Mucosa of rectum (tissue), 2 donors: ENCODE measurements around the gene ADGRG4.
"Not testable (repeated sequence)": the region's sequence is repeated elsewhere in the genome, so short reads cannot be mapped to it uniquely, and the experiment has no call there.

Source experiments
- H3K27ac ChIP-seq, 2 donors: one replicate each; pipeline ENCODE4 v1.7.0; 2013; ENCODE audit warnings: inconsistent platforms in 2 of 2, low read depth in 2 of 2, low read length in 2 of 2
- H3K27me3 ChIP-seq, 2 donors: one replicate each; pipeline ENCODE4 v1.7.0; 2013; ENCODE audit warnings: low read length in 2 of 2; ENCODE audit not compliant: control insufficient read depth in 2 of 2, insufficient read depth in 2 of 2
- H3K36me3 ChIP-seq, 2 donors: one replicate each; pipeline ENCODE4 v1.7.0; 2013; ENCODE audit warnings: low read length in 2 of 2; ENCODE audit not compliant: control insufficient read depth in 2 of 2, insufficient read depth in 2 of 2
- H3K4me1 ChIP-seq, 2 donors: one replicate each; pipeline ENCODE4 v1.7.0; 2013; ENCODE audit warnings: low read length in 2 of 2, mild to moderate bottlenecking in 1 of 2; ENCODE audit not compliant: control insufficient read depth in 2 of 2, insufficient read depth in 2 of 2
- H3K4me3 ChIP-seq, 2 donors: one replicate each; pipeline ENCODE4 v1.7.0; 2013; ENCODE audit warnings: low read length in 2 of 2
- H3K9ac ChIP-seq, 2 donors: one replicate each; pipeline ENCODE4 v1.7.0; 2013; ENCODE audit warnings: low read length in 2 of 2, low read depth in 1 of 2, mild to moderate bottlenecking in 1 of 2
- H3K9me3 ChIP-seq, 2 donors: one replicate each; pipeline ENCODE4 v1.7.0; 2013; ENCODE audit warnings: low read length in 2 of 2; ENCODE audit not compliant: control insufficient read depth in 2 of 2
- donor health status: healthy.
- donor health status: Normal muscosa, but diverticular disease.

The ADGRG4 gene

GRCh38 chrX:136266828-136267227 lies 33.9 kb upstream of the ADGRG4 start:
- no peak overlapping the region for H3K9ac ChIP-seq
- peaks cover 0 to 2% of the 10 kb centered on the region in 2 donors for H3K27me3 ChIP-seq
- no peaks in the 10 kb centered on the region for H3K9me3 ChIP-seq
- H3K4me3 ChIP-seq = no peak overlapping the region
- H3K36me3 ChIP-seq = no peaks in the 10 kb centered on the region
- no peak overlapping the region for H3K27ac ChIP-seq
- H3K4me1 ChIP-seq = no peaks in the 10 kb centered on the region

DNA sequence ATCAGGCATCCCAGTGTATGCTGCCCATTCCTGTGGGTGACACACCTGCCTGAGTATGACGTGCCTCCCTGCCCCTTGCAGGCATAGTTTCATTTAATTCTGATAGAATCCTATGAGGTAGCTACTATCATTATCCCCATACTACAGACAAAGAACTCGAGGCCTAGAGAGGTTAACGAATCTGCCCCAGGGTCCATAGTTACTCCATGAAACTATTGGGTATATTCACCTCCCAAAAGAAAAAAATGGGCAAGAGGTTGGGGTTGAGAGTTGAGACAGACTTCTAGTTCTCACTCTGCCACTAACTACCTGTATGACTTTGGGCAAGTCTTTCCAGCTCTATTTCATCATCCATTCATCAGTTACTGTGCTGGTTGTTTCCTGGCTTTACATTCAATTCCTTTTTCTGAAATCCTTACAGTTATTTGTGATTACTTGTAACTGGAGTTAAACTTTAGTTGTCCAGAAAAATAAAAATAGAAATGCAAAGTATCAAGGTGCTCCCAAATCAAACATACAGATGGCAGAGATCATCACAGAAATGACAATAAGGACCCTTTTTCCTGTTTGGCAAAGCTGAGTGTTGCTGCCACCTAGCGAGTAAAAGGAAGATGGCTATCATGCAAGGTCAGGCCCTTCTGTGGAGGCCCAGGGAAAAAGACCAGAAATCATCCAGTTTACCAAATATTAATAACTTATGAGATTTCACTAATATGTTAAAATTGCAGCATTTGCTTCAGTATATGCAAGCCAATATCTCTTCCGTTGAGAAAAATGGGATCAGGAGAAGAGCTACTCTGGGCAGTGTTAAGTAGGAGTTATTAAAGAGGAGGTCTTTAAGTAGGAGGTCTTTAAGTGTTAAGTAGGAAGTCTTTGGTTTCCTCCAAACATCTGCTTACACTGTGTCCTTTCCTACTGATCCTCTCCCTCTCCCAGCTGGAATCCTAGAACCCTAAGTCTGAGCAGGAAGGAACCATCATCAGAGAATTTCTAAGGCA lies 32.4 kb upstream of the ADGRG4 start:
- Histone ChIP-seq H3K4me1 (no peaks in the 10 kb centered on the region), H3K36me3 (no peaks in the 10 kb centered on the region), H3K4me3 (no peak overlapping the region), H3K9ac (no peak overlapping the region), H3K27me3 (no peaks in the 10 kb centered on the region), H3K9me3 (no peaks in the 10 kb centered on the region), H3K27ac (no peak overlapping the region)

DNA sequence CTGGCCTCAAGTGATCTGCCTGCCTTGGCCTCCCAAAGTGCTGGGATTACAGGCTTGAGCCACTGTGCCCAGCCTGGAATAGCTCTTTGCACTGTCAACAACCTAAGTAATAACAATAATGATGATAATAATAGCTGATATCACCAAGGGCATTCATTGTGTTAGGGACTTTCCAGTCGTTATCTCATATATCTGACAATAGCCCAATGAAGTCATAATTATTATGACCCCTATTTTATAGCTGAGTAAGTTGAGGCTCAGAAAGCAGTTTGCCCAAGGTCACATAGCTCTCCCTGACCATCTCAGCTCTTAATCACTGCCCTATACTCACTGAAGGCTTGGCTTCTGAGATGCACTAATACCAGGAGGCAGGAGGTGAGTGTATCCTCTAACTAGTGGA lies 30.8 kb upstream of the ADGRG4 start:
- H3K27ac ChIP-seq = no peak overlapping the region
- H3K9ac ChIP-seq = no peak overlapping the region
- no peaks in the 10 kb centered on the region for H3K36me3 ChIP-seq
- H3K4me3 ChIP-seq = no peak overlapping the region
- no peaks in the 10 kb centered on the region for H3K4me1 ChIP-seq
- H3K9me3 ChIP-seq = no peaks in the 10 kb centered on the region
- peaks cover 0 to 3% of the 10 kb centered on the region in 2 donors for H3K27me3 ChIP-seq

DNA sequence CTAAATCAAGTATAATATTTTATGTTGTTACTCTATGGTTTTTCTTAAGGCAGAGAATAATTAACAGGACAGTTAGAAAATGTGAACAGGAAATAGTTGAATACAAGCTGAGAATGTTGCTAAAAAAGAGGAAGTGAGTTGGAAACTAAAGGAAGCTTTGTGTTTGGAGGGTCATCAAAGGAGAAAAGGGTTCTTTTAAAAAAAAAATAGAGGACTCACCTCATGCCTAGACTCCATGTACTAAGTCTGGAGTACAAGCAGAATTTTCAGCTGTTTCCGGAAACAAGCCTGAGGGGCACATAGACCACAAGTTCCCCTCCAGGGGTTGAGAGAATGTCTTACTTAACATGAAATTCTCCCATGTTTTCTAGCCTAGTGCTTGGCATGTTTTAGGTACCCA lies 29.5 kb upstream of the ADGRG4 start:
- H3K9ac ChIP-seq = no peak overlapping the region
- peaks cover 0 to 11% of the 10 kb centered on the region in 2 donors for H3K4me1 ChIP-seq
- H3K27ac ChIP-seq = no peak overlapping the region
- no peak overlapping the region for H3K4me3 ChIP-seq
- H3K27me3 ChIP-seq = peaks cover 0 to 4% of the 10 kb centered on the region in 2 donors
- H3K9me3 ChIP-seq = no peaks in the 10 kb centered on the region
- H3K36me3 ChIP-seq = no peaks in the 10 kb centered on the region

DNA sequence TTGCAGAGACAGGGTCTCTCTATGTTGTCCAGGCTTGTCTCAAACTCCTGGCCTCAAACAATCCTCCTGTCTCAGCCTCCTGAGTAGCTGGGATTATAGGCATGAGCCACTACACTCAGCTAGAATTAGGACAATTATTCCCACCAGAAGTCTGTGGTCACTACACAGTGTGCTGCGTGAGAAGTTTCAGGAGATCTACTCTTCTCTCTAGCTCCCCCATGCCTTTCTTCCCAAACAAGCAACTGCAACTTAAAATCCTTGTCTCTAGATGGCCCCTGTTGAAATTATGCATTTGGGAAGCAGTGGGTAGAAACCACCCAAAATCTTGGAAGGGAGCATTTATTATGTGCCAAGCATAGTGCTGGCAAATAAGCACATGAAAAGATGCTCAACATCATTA lies 28.4 kb upstream of the ADGRG4 start:
- Histone ChIP-seq H3K4me1 (peaks cover 0 to 12% of the 10 kb centered on the region in 2 donors), H3K9ac (no peak overlapping the region), H3K27me3 (peaks cover 0 to 4% of the 10 kb centered on the region in 2 donors), H3K27ac (no peak overlapping the region), H3K36me3 (no peaks in the 10 kb centered on the region), H3K9me3 (no peaks in the 10 kb centered on the region), H3K4me3 (no peak overlapping the region)

GRCh38 chrX:136273986-136274385 lies 26.8 kb upstream of the ADGRG4 start:
- H3K27me3 ChIP-seq = peaks cover 0 to 8% of the 10 kb centered on the region in 2 donors
- H3K4me3 ChIP-seq = no peak overlapping the region
- H3K4me1 ChIP-seq = peaks cover 0 to 12% of the 10 kb centered on the region in 2 donors
- no peak overlapping the region for H3K27ac ChIP-seq
- no peaks in the 10 kb centered on the region for H3K9me3 ChIP-seq
- no peak overlapping the region for H3K9ac ChIP-seq
- H3K36me3 ChIP-seq = no peaks in the 10 kb centered on the region

DNA sequence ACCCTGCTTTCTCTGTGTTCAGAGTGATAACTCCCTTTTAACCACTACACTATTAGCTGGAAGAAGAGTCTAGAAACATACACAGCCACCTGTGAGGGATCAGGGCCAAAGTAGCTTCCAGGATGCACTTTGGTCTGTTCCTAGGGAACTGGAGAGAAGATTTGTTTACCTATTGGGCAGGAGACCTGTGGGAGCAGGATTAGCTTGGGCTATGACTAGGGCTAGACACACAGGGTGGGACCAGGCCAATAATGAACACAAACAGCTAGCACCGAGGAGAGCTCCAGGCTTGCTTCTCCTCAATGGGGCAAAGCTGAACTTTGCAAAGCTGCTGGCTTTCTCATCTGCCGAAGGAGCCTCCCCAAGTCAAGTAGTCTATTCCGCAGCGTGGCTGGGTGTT lies 25.2 kb upstream of the ADGRG4 start:
- Histone ChIP-seq H3K9me3 (no peaks in the 10 kb centered on the region), H3K27me3 (peaks cover 0 to 8% of the 10 kb centered on the region in 2 donors), H3K4me3 (no peak overlapping the region), H3K36me3 (no peaks in the 10 kb centered on the region), H3K9ac (peak overlapping the region in 1 of 2 donors; percentile 19), H3K27ac (peak overlapping the region in 1 of 2 donors; percentile 48), H3K4me1 (peaks cover 0 to 12% of the 10 kb centered on the region in 2 donors)

GRCh38 chrX:136286375-136286774 lies 14.4 kb upstream of the ADGRG4 start:
- not testable (repeated sequence) for H3K9ac ChIP-seq, H3K9me3 ChIP-seq, H3K4me3 ChIP-seq, H3K36me3 ChIP-seq, H3K4me1 ChIP-seq, H3K27me3 ChIP-seq, H3K27ac ChIP-seq

DNA sequence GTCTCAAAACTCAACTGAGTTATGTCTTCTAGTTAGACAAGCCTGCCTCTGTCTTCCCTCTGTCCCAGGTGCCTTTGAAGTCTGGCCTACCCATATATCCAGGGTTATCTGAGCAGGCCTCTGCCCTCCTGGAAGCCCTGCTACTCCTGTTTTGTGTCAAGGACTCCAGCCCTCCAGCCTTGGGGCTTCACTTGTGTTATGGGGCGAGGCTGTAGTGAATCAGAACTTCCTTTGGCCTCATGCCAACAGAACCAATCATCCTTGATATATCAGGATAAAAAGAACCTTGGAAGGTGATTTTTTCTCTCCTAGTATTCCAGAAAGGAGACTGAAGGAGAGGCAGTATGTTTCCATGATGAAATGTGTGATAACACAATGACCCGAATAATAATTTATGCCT lies 8.9 kb upstream of the ADGRG4 start:
- Histone ChIP-seq H3K9me3 (no peaks in the 10 kb centered on the region), H3K27me3 (no peaks in the 10 kb centered on the region), H3K36me3 (no peaks in the 10 kb centered on the region), H3K9ac (no peak overlapping the region), H3K4me1 (no peaks in the 10 kb centered on the region), H3K27ac (no peak overlapping the region), H3K4me3 (no peak overlapping the region)

DNA sequence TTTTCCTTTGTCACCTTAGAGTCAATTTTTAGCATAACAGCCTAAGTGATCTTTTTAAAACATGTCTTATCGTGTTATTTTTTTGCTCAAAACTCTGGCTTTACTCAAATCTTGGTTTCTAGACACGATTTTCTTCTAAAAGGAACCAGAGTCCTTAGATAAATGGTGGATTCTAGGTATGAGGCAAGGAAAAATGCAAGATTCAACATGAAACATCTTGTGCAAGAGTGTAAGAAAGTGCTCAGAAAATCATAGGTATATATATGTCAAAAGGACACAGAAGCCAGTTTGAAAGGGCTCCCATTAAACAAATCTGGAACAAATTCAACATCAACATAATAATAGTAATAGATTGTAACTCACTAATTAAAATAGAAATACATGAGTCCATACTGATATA lies 8.1 kb upstream of the ADGRG4 start:
- no peak overlapping the region for H3K27ac ChIP-seq
- no peak overlapping the region for H3K4me3 ChIP-seq
- H3K4me1 ChIP-seq = no peaks in the 10 kb centered on the region
- no peaks in the 10 kb centered on the region for H3K9me3 ChIP-seq
- no peak overlapping the region for H3K9ac ChIP-seq
- H3K36me3 ChIP-seq = no peaks in the 10 kb centered on the region
- no peaks in the 10 kb centered on the region for H3K27me3 ChIP-seq
